Measurements from ENCODE around the gene GTF2H2. TPM values are rescaled to one million over a fixed set of nuclear protein-coding genes. Genes with fewer than 3 reads are reported as not detected.
"Not testable (repeated sequence)": the region's sequence is repeated elsewhere in the genome, so short reads cannot be mapped to it uniquely, and the experiment has no call there.

GTF2H2 gene
- 25.8 and 32.5 TPM in 2 replicates for polyA plus RNA-seq
- 43.6 and 51.6 TPM in 2 replicates for polyA minus RNA-seq

- not testable (repeated sequence) for H3K36me3 ChIP-seq (ENCODE audit: insufficient read depth, low read length); H3K9ac ChIP-seq (ENCODE audit: low read length); H3F3A ChIP-seq (ENCODE audit: insufficient read depth, low read length, poor library complexity, severe bottlenecking); H4K20me1 ChIP-seq (ENCODE audit: insufficient read depth); H2AFZ ChIP-seq (ENCODE audit: low read depth, low read length); H3K9me2 ChIP-seq (ENCODE audit: insufficient read depth, low read length); H3K4me3 ChIP-seq (ENCODE audit: low read length); H3K79me2 ChIP-seq (replicated peaks; ENCODE audit: insufficient read depth, low read length); H3K9me3 ChIP-seq (ENCODE audit: low read length); H3K27me3 ChIP-seq (ENCODE audit: insufficient read depth, low read depth, low read length); H3K4me2 ChIP-seq (ENCODE audit: low read length); H3K27ac ChIP-seq (ENCODE audit: low read length)
Measured at GRCh38 chr5:71067262-71067928, at the start of gene GTF2H2. GTF2H2 (minus strand) TSS chr5:71067676; CDS start chr5:71062763, 4,913 bp downstream.

GRCh38 chr5:71109730-71110275 lies 42.3 kb upstream of the GTF2H2 start:
- H3K9me2 ChIP-seq (ENCODE audit: insufficient read depth, low read length); H3K4me2 ChIP-seq (ENCODE audit: low read length); H3K36me3 ChIP-seq (ENCODE audit: insufficient read depth, low read length); H4K20me1 ChIP-seq (ENCODE audit: insufficient read depth); H3K79me2 ChIP-seq (replicated peaks; ENCODE audit: insufficient read depth, low read length); H3K27me3 ChIP-seq (ENCODE audit: insufficient read depth, low read depth, low read length); H2AFZ ChIP-seq (ENCODE audit: low read depth, low read length); H3K27ac ChIP-seq (ENCODE audit: low read length); H3K4me3 ChIP-seq (ENCODE audit: low read length); H3K9me3 ChIP-seq (ENCODE audit: low read length); H3F3A ChIP-seq (ENCODE audit: insufficient read depth, low read length, poor library complexity, severe bottlenecking); H3K9ac ChIP-seq (ENCODE audit: low read length): not testable (repeated sequence)

DNA sequence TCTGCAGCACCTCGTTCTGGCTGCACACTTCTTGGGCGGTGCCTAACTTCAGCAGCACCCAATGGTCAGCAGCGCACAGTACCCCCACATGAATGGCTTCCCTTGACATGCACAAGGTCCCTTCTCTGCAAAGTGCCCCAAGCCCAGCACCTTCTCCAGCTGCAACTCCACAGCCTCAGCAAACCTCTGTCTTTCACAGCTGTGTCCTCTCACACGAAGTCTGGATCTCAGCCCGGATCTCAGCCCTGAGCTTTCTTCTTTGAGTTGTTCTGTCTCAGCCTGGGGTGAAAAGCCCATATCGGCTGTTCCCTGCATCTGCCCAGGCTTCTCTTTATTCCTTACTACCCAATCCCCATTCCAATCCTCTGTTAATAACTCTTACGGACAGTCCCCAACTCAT lies 32.5 kb upstream of the GTF2H2 start:
- H3K27me3 ChIP-seq (ENCODE audit: insufficient read depth, low read depth, low read length); H2AFZ ChIP-seq (ENCODE audit: low read depth, low read length); H3K9me2 ChIP-seq (ENCODE audit: insufficient read depth, low read length); H3F3A ChIP-seq (ENCODE audit: insufficient read depth, low read length, poor library complexity, severe bottlenecking); H3K9me3 ChIP-seq (ENCODE audit: low read length); H3K4me3 ChIP-seq (ENCODE audit: low read length); H3K27ac ChIP-seq (ENCODE audit: low read length); H3K9ac ChIP-seq (ENCODE audit: low read length); H3K79me2 ChIP-seq (replicated peaks; ENCODE audit: insufficient read depth, low read length); H4K20me1 ChIP-seq (ENCODE audit: insufficient read depth); H3K36me3 ChIP-seq (ENCODE audit: insufficient read depth, low read length); H3K4me2 ChIP-seq (ENCODE audit: low read length): not testable (repeated sequence)

GRCh38 chr5:71097930-71098203 lies 30.4 kb upstream of the GTF2H2 start:
- H3K9me3 ChIP-seq (ENCODE audit: low read length); H3F3A ChIP-seq (ENCODE audit: insufficient read depth, low read length, poor library complexity, severe bottlenecking); H3K36me3 ChIP-seq (ENCODE audit: insufficient read depth, low read length); H3K79me2 ChIP-seq (replicated peaks; ENCODE audit: insufficient read depth, low read length); H3K9me2 ChIP-seq (ENCODE audit: insufficient read depth, low read length); H4K20me1 ChIP-seq (ENCODE audit: insufficient read depth); H3K4me2 ChIP-seq (ENCODE audit: low read length); H3K4me3 ChIP-seq (ENCODE audit: low read length); H2AFZ ChIP-seq (ENCODE audit: low read depth, low read length); H3K9ac ChIP-seq (ENCODE audit: low read length); H3K27ac ChIP-seq (ENCODE audit: low read length); H3K27me3 ChIP-seq (ENCODE audit: insufficient read depth, low read depth, low read length): not testable (repeated sequence)

DNA sequence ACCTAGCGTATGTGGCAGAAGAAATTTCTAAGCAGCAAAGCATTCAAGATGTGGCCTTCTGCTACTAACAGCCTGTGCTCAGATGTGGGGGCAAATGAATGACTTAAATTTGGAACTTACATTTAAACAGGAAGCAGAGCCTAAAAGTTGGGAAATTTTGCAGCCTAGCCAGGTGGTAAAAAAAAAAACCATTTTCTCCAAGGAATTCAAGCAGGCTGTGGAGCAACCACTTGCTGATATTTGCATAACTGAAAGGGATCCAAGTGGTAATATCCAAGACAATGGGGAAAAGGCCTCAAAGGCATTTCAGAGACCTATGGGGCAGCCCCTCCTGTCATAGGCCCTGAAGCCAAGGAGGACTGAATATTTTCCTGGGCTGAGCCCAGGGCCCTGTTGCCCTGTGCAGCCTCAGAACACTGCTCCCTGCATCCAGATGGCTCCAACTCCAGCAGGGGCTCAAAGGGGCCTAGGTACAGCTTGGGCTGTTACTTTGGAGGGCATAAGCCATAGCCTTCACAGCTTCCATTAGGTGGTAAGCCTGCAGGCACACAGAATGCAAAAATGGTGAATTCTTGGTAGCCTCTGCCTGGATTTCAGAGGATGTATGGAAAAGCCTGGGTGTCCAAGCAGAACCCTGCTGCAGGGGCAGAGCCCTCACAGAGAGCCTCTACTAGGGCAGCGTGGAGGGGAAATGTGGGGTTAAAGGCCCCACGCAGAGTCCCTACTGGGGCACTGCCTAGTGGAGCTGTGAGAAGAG lies 29.9 kb upstream of the GTF2H2 start:
- H3K79me2 ChIP-seq (replicated peaks; ENCODE audit: insufficient read depth, low read length); H3K4me2 ChIP-seq (ENCODE audit: low read length); H3K9me3 ChIP-seq (ENCODE audit: low read length); H2AFZ ChIP-seq (ENCODE audit: low read depth, low read length); H3K9ac ChIP-seq (ENCODE audit: low read length); H3K27ac ChIP-seq (ENCODE audit: low read length); H3K4me3 ChIP-seq (ENCODE audit: low read length); H3K27me3 ChIP-seq (ENCODE audit: insufficient read depth, low read depth, low read length); H3K36me3 ChIP-seq (ENCODE audit: insufficient read depth, low read length); H3K9me2 ChIP-seq (ENCODE audit: insufficient read depth, low read length); H3F3A ChIP-seq (ENCODE audit: insufficient read depth, low read length, poor library complexity, severe bottlenecking); H4K20me1 ChIP-seq (ENCODE audit: insufficient read depth): not testable (repeated sequence)

DNA sequence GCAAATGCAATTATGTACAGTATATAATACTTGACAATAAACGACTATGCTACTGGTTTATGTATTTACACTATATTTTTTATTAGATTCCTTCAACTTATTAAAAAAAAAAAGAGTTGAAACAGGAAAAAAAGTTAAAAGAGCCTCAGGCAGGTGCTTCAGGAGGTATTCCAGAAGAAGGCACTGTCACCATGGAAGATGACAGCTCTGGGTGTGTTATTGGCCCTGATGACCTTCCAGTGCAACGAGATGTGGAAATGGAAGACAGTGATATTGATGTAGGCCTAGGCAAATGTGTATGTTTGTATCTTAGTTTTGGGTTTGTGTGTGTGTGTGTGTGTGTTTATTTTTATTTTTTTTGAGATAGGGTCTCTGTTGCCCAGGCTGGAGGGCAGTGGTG lies 22.3 kb upstream of the GTF2H2 start:
- H4K20me1 ChIP-seq (ENCODE audit: insufficient read depth); H2AFZ ChIP-seq (ENCODE audit: low read depth, low read length); H3K9me3 ChIP-seq (ENCODE audit: low read length); H3F3A ChIP-seq (ENCODE audit: insufficient read depth, low read length, poor library complexity, severe bottlenecking); H3K9me2 ChIP-seq (ENCODE audit: insufficient read depth, low read length); H3K4me2 ChIP-seq (ENCODE audit: low read length); H3K27ac ChIP-seq (ENCODE audit: low read length); H3K9ac ChIP-seq (ENCODE audit: low read length); H3K27me3 ChIP-seq (ENCODE audit: insufficient read depth, low read depth, low read length); H3K36me3 ChIP-seq (ENCODE audit: insufficient read depth, low read length); H3K4me3 ChIP-seq (ENCODE audit: low read length); H3K79me2 ChIP-seq (replicated peaks; ENCODE audit: insufficient read depth, low read length): not testable (repeated sequence)

DNA sequence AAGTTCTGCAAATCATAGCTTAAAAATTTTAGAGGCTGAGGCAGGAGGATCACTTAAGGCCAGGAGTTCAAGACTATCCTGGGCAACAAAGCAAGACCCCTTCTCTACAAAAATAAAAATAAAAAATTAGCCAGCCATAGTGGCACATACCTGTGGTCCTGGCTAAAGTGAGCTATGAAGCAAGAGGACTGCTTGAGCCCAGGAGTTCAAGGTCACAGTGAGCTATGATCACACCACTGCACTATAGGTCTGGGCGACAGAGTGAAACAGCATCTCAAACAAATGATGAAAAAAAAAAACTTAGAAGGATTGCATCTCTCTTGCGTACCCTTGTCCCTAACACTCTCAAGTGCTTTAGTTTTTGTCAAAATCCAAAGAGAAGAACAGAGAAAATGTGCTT lies 21.3 kb upstream of the GTF2H2 start:
- H3K36me3 ChIP-seq (ENCODE audit: insufficient read depth, low read length); H3K4me2 ChIP-seq (ENCODE audit: low read length); H3K9ac ChIP-seq (ENCODE audit: low read length); H3K79me2 ChIP-seq (replicated peaks; ENCODE audit: insufficient read depth, low read length); H2AFZ ChIP-seq (ENCODE audit: low read depth, low read length); H3K27me3 ChIP-seq (ENCODE audit: insufficient read depth, low read depth, low read length); H3K4me3 ChIP-seq (ENCODE audit: low read length); H3K9me3 ChIP-seq (ENCODE audit: low read length); H4K20me1 ChIP-seq (ENCODE audit: insufficient read depth); H3F3A ChIP-seq (ENCODE audit: insufficient read depth, low read length, poor library complexity, severe bottlenecking); H3K9me2 ChIP-seq (ENCODE audit: insufficient read depth, low read length); H3K27ac ChIP-seq (ENCODE audit: low read length): not testable (repeated sequence)

- H3K9me2 ChIP-seq (ENCODE audit: insufficient read depth, low read length); H3K79me2 ChIP-seq (replicated peaks; ENCODE audit: insufficient read depth, low read length); H3K27ac ChIP-seq (ENCODE audit: low read length); H4K20me1 ChIP-seq (ENCODE audit: insufficient read depth); H3K36me3 ChIP-seq (ENCODE audit: insufficient read depth, low read length); H3K9me3 ChIP-seq (ENCODE audit: low read length); H3F3A ChIP-seq (ENCODE audit: insufficient read depth, low read length, poor library complexity, severe bottlenecking); H2AFZ ChIP-seq (ENCODE audit: low read depth, low read length); H3K4me2 ChIP-seq (ENCODE audit: low read length); H3K4me3 ChIP-seq (ENCODE audit: low read length); H3K27me3 ChIP-seq (ENCODE audit: insufficient read depth, low read depth, low read length); H3K9ac ChIP-seq (ENCODE audit: low read length): not testable (repeated sequence)
Measured at GRCh38 chr5:71086145-71086544, 18.7 kb upstream of the GTF2H2 start.
